ENCODE data around the gene ANKS3. TPM values are rescaled to one million over a fixed set of nuclear protein-coding genes. Genes with fewer than 3 reads are reported as not detected.

Gene ANKS3
- total and polyA plus RNA-seq, 2 donors from 2014 or later, result 20.7 to 27.6 TPM

GRCh38 chr16:4689091-4689671 lies 44.9 kb downstream of the ANKS3 start:
- Histone ChIP-seq H3K36me3 (ENCODE audit: control insufficient read depth in 2 of 3, insufficient read depth in 3 of 3, low read length in 3 of 3) (peaks cover 0 to 3% (median 2%) of the 10 kb centered on the region in 3 donors), H3K9me3 (ENCODE audit: control insufficient read depth in 2 of 3, insufficient read depth in 1 of 3, low read length in 3 of 3) (no peaks in the 10 kb centered on the region), H3K27ac (ENCODE audit: low read depth in 2 of 2, low read length in 2 of 2) (no peak overlapping the region), H3K4me1 (ENCODE audit: control insufficient read depth in 2 of 3, insufficient read depth in 2 of 3, low read depth in 1 of 3, low read length in 3 of 3) (peaks cover 0 to 12% (median 0%) of the 10 kb centered on the region in 3 donors), H3K4me3 (ENCODE audit: low read length in 3 of 3) (no peak overlapping the region), H3K9ac (ENCODE audit: low read length in 3 of 3) (no peak overlapping the region), H3K27me3 (ENCODE audit: control insufficient read depth, insufficient read depth, low read length) (no peaks in the 10 kb centered on the region)
- DNase-seq (peak in 2 of 5 donors; percentile 2 to 68), FAIRE-seq (no peak)
- TF ChIP-seq, protein P1, sequence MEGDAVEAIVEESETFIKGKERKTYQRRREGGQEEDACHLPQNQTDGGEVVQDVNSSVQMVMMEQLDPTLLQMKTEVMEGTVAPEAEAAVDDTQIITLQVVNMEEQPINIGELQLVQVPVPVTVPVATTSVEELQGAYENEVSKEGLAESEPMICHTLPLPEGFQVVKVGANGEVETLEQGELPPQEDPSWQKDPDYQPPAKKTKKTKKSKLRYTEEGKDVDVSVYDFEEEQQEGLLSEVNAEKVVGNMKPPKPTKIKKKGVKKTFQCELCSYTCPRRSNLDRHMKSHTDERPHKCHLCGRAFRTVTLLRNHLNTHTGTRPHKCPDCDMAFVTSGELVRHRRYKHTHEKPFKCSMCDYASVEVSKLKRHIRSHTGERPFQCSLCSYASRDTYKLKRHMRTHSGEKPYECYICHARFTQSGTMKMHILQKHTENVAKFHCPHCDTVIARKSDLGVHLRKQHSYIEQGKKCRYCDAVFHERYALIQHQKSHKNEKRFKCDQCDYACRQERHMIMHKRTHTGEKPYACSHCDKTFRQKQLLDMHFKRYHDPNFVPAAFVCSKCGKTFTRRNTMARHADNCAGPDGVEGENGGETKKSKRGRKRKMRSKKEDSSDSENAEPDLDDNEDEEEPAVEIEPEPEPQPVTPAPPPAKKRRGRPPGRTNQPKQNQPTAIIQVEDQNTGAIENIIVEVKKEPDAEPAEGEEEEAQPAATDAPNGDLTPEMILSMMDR (IDR thresholded peaks at IDR 0.05; ENCODE audit: borderline replicate concordance, extremely low read depth, insufficient read depth), result no peak
- intact Hi-C loops (cut with DNase I), result no loop called here

DNA sequence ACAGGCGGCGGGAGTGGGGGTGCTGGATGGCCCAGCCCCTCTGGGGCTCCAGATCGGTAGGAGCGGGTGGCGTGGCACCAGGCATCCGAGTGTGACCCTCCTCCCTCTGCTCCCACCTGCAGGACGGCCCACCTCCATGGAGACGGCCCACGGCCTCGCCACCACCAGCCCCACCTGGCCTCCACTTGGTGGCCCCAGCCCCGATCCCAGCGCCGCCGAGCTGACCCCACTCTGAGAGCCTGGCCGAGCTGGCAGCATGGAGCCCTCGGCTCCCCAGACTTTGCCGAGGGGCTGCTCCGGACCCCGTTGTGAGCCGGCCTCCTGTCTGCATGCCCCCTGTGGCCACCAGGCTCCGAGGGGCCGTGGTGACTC lies 45.4 kb downstream of the ANKS3 start:
- no peaks in the 10 kb centered on the region for H3K9me3 ChIP-seq (ENCODE audit: control insufficient read depth in 2 of 3, insufficient read depth in 1 of 3, low read length in 3 of 3)
- intact Hi-C loops (cut with DNase I), result no loop called here
- peaks cover 0 to 12% (median 0%) of the 10 kb centered on the region in 3 donors for H3K4me1 ChIP-seq (ENCODE audit: control insufficient read depth in 2 of 3, insufficient read depth in 2 of 3, low read depth in 1 of 3, low read length in 3 of 3)
- DNase-seq (peak in 1 of 5 donors; percentile 76), FAIRE-seq (no peak)
- TF ChIP-seq, protein P1 (IDR thresholded peaks at IDR 0.05; ENCODE audit: borderline replicate concordance, extremely low read depth, insufficient read depth), result no peak
- H3K27me3 ChIP-seq (ENCODE audit: control insufficient read depth, insufficient read depth, low read length), result no peaks in the 10 kb centered on the region
- H3K36me3 ChIP-seq (ENCODE audit: control insufficient read depth in 2 of 3, insufficient read depth in 3 of 3, low read length in 3 of 3), result peaks cover 0 to 3% (median 2%) of the 10 kb centered on the region in 3 donors
- no peak overlapping the region for H3K27ac ChIP-seq (ENCODE audit: low read depth in 2 of 2, low read length in 2 of 2)
- H3K4me3 ChIP-seq (ENCODE audit: low read length in 3 of 3), result no peak overlapping the region
- H3K9ac ChIP-seq (ENCODE audit: low read length in 3 of 3), result no peak overlapping the region

DNA sequence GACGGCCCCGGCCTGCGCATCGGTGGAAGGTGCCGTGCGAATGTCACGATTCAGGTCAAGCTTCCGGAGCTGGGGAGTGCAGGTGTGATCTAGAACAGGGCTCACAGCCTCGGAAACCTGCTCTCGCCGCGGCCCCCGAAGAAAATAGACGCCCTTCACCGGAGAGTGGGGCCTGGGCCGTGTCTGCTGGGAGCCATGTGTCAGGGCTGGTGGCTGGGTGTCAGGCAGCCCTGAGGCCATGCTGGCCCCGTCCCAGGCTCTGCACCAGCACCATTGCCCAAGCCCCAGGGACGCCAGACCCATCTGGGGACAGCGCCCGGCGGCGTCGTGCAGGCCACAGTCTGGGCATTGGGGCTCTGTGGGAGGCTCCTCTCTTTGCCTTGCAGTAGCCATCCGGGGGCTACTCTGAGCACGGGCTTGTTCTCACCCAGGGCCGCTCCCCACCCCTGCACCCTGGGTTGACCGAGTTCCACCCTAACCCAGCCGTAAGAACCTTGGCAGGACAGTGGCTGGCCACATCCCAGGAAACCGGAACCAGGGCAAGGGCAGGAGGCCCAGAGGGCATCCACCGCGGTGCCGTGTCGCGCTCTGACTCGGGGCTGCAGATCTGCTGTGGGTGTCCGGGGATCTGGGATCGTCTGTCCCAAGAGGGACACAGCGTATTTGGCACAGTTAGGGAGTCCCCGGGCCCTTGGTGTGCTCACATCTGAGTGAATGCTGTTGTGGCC lies 46.0 kb downstream of the ANKS3 start:
- no peak for FAIRE-seq
- H3K27me3 ChIP-seq (ENCODE audit: control insufficient read depth, insufficient read depth, low read length), result no peaks in the 10 kb centered on the region
- DNase-seq, result no peak
- H3K4me3 ChIP-seq (ENCODE audit: low read length in 3 of 3), result no peak overlapping the region
- TF ChIP-seq, protein P1 (IDR thresholded peaks at IDR 0.05; ENCODE audit: borderline replicate concordance, extremely low read depth, insufficient read depth), result no peak
- H3K9me3 ChIP-seq (ENCODE audit: control insufficient read depth in 2 of 3, insufficient read depth in 1 of 3, low read length in 3 of 3), result no peaks in the 10 kb centered on the region
- H3K4me1 ChIP-seq (ENCODE audit: control insufficient read depth in 2 of 3, insufficient read depth in 2 of 3, low read depth in 1 of 3, low read length in 3 of 3), result peaks cover 0 to 12% (median 0%) of the 10 kb centered on the region in 3 donors
- intact Hi-C loops (cut with DNase I), result no loop called here
- H3K9ac ChIP-seq (ENCODE audit: low read length in 3 of 3), result no peak overlapping the region
- peaks cover 0 to 6% (median 2%) of the 10 kb centered on the region in 3 donors for H3K36me3 ChIP-seq (ENCODE audit: control insufficient read depth in 2 of 3, insufficient read depth in 3 of 3, low read length in 3 of 3)
- H3K27ac ChIP-seq (ENCODE audit: low read depth in 2 of 2, low read length in 2 of 2), result no peak overlapping the region
